GM18511 (cell line): ENCODE measurements around the gene FANCD2OS.
"Not testable (repeated sequence)": the region's sequence is repeated elsewhere in the genome, so short reads cannot be mapped to it uniquely, and the experiment has no call there.

ENCODE experiments used
- ATAC-seq: cut with Tn5 transposase; IDR thresholded peaks from one replicate; pipeline ENCODE4 v1.9.1; 2021; ENCODE audit warnings: mild to moderate bottlenecking, moderate library complexity; ENCODE audit not compliant: unreplicated experiment

Gene FANCD2OS

DNA sequence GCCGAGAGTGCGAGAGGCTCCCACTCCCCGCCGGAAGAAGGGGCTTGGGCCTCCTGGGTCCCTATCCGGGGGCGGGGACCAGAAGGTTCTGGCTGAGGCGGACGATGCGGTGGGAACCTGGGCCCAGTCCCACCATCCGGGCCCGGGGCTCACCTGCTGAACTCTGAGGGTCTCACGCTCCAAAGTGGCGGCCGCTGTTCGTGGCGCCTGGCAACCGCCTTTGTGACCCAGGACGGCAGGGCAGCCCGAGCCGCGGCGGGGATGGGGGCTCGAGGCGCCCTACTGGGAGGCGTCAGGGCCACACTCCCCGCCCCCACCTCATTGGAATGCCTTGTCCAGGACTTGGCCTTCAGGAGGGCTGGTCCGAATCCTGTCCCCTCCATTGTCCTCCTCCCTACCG lies at the start of gene FANCD2OS:
TSS of gene FANCD2OS (minus strand) at position 165 of the 400 bp plus-strand sequence. CDS start 3,481 bp downstream, outside the sequence.
- ATAC-seq = no peak

- ATAC-seq = no peak
These were observed 49.0 kb upstream of the FANCD2OS start for GRCh38 chr3:10157031-10157430.

- no peak for ATAC-seq
These were observed 47.6 kb upstream of the FANCD2OS start for GRCh38 chr3:10155658-10156057.

GRCh38 chr3:10155123-10155472 lies 47.0 kb upstream of the FANCD2OS start:
- ATAC-seq = no peak

GRCh38 chr3:10154335-10155122 lies 46.5 kb upstream of the FANCD2OS start:
- ATAC-seq = no peak

DNA sequence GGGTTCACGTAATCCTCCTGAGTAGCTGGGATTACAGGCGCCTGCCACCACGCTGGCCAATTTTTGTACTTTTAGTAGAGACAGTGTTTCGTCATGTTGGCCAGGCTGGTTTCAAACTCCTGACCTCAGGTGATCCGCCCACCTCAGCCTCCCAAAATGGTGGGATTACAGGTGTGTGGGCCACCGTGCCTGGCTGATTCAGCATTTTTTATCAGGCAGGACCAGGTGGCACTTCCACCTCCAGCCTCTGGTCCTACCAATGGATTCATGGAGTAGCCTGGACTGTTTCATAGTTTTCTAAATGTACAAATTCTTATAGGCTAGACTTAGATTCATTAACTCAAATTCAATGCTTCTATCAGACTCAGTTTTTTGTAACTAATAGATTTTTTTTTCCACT lies 42.9 kb upstream of the FANCD2OS start:
- ATAC-seq = no peak

DNA sequence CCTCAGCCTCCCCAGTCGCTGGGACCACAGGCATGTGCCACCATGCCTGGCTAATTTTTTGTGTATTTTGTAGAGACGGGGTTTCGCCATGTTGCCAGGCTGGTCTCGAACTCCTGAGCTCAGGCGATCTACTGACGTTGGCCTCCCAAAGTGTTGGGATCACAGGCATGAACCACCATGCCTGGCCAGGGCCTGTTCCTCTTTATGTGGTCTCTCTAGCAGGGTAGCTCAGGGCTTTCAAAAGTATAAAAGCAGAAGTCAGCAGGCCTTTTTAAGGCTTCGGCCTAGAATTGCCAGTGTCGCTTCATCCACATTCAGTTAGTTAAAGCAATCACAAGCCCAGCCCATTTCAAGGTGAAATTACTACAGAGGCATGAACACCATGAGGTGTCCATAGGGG lies 41.2 kb upstream of the FANCD2OS start:
- ATAC-seq = no peak

GRCh38 chr3:10145685-10146084 lies 37.6 kb upstream of the FANCD2OS start:
- no peak for ATAC-seq

DNA sequence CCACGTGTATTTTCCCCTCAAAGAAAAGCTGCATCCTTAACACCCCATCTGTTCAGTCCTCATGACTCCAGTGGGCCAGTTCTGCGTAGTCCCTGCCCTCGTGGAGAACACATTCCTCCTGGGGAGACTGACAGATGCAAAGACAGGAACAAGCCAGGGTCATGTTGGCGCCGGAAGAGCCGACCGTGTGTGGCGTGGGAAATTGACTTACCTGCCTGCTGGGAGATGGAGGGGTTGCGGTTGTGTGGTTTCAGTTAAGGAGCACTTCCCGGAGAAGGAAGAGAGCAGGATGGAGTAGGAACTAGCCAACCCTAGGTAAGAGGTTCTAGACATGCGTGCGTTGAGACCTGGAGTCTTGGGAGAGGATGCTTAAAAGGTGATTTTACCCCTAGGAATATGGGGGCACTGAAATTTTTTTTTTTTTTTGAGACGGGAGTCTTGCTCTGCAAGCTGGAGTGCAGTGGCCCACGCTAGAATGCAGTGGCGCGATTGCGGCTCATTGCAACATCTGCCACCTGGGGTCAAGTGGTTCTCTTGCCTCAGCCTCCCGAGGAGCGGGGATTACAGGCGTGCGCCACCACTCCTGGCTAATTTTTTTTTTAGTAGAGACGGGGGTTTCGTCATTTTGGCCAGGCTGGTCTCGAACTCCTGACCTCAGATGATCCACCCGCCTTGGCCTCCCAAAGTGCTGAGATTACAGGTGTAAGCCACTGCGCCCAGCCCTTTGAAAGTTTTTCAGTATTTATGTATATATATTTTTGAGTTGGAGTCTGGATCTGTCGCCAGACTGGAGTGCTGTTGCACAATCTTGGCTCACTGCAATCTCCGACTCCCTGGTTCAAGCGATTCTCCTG lies 34.9 kb upstream of the FANCD2OS start:
- ATAC-seq = no peak

DNA sequence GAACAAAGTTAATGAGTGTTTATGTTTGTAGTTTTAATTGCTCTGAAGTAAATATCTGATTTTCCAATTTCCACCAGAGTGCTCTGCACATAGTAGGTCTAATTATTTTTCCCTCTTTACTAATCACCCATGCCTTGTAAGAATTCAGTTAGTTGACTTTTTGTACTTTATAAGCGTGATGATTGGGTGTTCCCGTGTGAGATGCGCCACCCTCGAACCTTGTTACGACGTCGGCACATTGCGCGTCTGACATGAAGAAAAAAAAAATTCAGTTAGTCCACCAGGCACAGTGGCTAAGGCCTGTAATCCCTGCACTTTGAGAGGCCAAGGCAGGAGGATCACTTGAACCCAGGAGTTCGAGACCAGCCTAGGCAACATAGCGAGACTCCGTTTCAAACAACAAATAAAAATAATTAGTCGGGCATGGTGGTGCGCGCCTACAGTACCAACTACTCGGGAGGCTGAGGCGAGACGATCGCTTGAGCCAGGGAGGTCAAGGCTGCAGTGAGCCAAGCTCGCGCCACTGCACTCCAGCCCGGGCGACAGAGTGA lies 33.0 kb upstream of the FANCD2OS start:
- ATAC-seq = no peak

GRCh38 chr3:10137178-10137577 lies 29.1 kb upstream of the FANCD2OS start:
- ATAC-seq = no peak

DNA sequence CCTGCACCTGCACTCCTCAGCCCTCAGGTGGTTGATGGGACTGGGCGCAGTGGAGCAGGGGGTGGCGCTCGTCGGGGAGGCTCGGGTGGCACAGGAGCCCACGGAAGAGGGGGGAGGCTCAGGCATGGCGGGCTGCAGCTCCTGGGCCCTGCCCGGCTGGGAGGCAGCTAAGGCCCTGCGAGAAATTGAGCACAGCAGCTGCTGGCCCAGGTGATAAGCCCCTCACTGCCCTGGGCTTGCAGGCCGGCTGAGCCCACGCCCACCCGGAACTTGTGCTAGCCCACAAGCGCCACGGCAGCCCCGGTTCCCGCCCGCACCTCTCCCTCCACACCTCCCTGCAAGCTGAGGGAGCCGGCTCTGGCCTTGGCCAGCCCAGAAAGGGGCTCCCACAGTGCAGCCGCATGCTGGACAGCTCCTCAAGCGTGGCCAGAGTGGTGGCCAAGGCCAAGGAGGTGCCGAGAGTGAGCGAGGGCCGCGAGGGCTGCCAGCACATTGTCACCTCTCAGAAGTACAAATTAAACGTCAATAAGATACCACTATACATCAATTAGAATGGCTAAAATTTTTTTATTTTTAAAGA lies 28.5 kb upstream of the FANCD2OS start:
- ATAC-seq = no peak

DNA sequence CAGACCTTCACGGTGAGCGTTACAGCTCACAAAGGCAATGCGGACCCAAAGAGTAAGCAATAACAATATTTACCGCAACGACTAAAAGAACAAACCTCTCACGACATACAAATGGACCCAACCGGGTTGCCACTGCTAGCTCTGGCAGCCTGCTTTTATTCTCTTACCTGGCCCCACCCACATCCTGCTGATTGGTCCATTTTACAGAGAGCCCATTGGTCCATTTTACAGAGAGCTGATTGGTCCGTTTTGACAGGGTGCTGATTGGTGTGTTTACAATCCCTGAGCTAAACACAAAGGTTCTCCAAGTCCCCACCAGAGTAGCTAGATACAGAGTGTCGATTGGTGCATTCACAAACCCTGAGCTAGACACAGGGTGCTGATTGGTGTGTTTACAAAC lies 27.8 kb upstream of the FANCD2OS start:
- not testable (repeated sequence) for ATAC-seq

DNA sequence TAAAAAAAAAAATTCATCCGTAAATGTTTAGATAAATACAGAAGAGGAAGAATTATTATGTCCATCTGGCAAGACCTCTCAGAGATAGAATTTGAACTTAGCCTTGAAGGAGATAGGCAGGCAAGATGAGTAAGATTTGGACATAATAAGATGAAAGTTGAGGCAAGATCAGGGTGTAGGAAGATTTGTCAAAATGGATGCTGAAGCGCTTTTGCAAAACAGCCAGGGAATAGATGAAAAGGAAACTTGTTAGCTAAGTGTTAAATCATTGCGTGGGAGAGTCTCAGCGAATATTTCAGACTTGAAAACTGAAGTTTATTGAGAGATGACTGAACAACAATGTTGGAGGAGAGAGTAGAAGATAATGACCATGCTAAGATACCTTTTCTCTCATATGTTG lies 14.7 kb upstream of the FANCD2OS start:
- ATAC-seq = no peak

DNA sequence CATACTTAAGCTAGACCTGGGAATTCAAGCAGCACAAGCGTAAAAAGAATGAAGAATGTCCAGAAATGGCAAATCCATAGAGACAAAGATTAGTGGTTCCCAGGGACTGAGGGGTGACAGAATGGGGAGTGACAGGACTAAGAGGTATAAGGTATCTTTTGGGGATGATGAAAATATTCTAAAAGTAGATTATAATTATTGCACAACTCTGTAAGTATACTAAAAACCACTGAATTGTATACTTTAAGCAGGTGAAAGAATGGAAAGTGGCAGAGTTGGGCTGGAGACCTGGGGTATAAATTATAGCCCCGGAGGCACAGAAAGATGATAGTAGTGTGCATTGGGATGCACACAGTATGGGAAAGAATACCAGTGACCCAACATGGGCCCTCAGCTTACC lies 13.0 kb upstream of the FANCD2OS start:
- ATAC-seq = no peak

GRCh38 chr3:10119376-10119775 lies 11.3 kb upstream of the FANCD2OS start:
- no peak for ATAC-seq

- ATAC-seq = no peak
These were observed 8.9 kb upstream of the FANCD2OS start for GRCh38 chr3:10116928-10117327.

- no peak for ATAC-seq
These were observed 8.0 kb upstream of the FANCD2OS start for GRCh38 chr3:10116138-10116460.

- peak; percentile 96 for ATAC-seq
These were observed 7.5 kb upstream of the FANCD2OS start, which contains the start of gene BRK1 for GRCh38 chr3:10115326-10116137. TSS of gene BRK1 (plus strand) at chr3:10115675. CDS start at chr3:10115702, 27 bp downstream.

DNA sequence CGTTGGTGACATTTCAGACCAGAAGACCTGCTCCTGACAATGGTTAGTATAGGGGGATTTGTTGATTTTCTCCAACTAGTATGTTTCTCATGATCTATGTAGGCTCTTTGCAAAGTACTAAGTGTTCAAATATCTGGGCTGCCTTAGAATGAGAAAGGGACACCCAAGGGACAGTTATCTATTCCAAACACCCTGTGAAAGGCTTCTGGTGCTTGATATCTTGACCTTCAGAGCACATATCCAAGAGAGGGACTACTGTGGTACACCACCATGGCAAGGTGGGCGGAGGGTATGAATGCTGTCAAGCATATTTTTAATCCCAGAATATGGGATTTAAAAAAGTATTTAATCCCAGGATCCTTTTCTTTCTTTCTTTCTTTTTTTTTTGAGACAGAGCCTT lies 1.1 kb downstream of the FANCD2OS start:
- no peak for ATAC-seq

DNA sequence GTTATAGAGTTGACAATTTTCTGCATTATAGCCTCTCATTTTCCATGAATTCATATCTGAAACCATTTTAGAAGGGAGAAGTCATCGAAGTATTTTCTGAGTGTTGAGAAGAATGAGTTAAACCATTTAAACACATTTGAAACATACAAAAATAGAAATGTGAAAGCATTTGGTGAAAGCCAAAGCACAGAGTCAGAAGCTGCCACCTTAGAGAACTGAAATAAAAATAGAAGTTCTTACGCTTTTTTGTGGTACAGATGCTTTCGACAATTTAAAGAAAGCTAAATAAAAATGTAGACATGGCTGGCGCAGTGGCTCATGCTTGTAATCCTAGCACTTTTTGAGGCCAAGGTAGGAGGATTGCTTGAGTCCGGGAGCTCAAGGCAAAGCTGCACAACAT lies 9.0 kb downstream of the FANCD2OS start:
- no peak for ATAC-seq
